HG03460 (cell line): Measurements from ENCODE around the gene PHKB.
"Not testable (repeated sequence)": the region's sequence is repeated elsewhere in the genome, so short reads cannot be mapped to it uniquely, and the experiment has no call there.

Experiments used
- ATAC-seq: cut with Tn5 transposase; IDR thresholded peaks from one replicate; pipeline ENCODE4 v1.9.1; 2021; ENCODE audit not compliant: unreplicated experiment

PHKB gene

GRCh38 chr16:47554587-47554986 lies 93.5 kb downstream of the PHKB start:
- not testable (repeated sequence) for ATAC-seq

DNA sequence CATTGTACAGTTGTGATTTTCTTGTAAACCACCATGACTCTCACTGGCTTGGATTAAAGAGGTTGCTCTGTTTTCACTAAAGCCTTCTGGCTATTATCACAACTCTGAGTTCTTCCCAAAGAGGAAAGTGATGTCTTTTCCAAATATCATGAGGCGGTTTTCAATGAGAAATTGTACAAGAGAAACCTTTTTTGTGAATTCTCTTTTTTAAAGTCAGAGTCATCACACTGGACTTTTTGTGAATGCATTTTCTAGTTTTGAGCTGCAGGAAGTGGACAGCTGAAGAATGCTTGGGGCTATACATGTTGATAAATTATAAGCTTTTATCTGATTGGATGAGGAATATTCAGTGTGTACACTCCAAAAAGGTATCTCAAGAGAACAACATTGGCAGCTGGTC lies 100.2 kb downstream of the PHKB start:
- no peak for ATAC-seq

GRCh38 chr16:47562366-47562765 lies 101.2 kb downstream of the PHKB start:
- no peak for ATAC-seq

- ATAC-seq: no peak
These were observed 104.3 kb downstream of the PHKB start for GRCh38 chr16:47565454-47565853.

DNA sequence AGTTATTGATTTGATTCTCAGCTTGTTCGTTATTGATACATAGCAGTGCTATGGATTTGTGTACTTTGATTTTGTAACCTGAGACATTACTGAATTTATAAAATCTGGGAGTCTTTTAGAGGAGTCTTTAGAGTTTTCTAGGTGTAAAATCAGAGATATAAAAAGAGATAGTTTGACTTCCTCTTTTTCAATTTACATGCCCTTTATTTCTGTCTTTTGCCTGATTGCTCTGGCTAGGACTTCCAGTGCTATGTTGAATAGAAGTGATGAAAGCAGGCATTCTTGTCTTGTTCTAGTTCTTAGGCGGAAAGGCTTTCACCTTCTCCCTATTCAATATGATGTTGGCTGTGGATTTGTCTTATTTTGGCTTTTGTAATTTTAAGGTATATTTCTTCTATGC lies 106.2 kb downstream of the PHKB start:
- ATAC-seq: no peak

- ATAC-seq: no peak
These were observed 107.2 kb downstream of the PHKB start for GRCh38 chr16:47568351-47568750.

- no peak for ATAC-seq
These were observed 109.9 kb downstream of the PHKB start for GRCh38 chr16:47571049-47571448.

DNA sequence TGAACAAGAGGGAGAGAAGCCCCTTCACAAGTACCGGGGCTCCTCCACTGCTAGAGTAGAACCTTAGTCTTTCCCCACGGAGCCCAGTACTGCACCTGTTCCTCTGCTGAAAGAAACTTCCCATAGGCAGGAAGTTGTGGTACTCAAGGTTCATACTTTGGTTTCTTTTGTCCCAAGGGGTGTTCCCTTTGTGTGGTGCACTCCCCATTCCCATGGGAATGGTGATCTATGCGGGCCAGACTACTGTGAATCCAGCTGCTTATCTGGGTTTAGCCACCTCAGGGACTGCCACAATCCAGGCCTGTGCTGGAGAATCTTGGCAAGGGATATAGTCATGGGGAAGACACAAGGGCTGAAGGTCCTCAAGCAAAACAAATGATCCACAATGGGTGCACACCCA lies 110.6 kb downstream of the PHKB start:
- ATAC-seq: no peak

DNA sequence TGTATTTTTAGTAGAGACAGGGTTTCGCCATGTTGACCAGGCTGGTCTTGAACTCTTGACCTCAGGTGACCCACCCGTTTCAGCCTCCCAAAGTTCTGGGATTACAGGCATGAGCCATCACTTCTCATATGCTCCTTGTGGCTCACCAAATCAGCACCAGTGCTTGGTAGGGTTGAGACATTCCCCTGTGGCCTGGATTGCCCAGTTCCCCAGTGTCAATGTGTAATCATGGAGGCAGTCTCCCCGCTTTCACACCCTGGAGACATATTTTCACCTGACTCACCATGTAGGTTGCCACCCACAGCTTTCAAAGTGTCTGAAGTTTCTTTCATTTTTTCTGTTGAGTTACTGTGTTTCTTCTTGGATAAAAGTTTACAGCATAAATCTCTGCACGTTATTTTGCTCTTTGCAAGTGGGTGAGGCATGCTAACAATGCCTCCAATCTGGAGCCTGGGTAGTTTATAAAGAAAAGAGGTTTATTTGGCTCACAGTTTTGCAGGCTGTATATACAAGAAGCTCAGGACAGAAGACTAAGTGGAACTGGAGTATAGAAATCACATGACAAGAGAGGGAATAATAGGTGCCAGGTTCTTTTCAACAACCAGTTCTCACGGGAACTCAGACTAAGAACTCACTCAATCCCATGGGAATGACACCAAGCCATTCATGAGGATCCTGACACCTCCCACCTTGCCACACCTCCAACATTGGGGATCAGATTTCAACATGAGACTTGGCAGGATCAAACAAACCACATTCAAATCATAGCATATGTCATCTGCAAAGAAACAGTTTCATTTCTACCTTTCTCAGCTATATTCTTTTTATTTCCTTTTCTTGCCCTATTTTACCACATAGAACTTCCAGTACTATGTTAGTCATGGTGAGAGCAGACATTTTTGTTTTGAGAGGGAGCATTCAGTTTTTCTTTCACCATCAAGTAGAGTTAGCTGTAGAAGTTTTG lies 113.2 kb downstream of the PHKB start:
- no peak for ATAC-seq

DNA sequence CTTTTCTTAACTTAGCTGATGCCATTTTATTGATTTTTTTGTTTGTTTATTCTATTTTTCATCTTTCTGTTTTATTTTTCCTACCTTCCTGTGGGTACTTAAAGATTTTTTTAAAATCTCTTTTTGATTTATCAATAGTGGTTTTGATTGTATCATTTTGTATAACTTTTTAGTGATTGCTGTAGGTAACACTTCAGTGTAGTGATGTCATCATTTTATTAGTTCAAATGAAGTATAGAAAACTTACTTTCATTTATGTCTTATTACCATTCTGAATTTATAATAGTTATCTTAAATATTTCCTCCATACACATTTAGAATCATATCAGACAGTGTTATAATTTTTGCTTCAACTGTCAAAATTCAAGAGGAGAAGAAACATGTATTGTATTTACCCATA lies 115.9 kb downstream of the PHKB start:
- ATAC-seq: no peak

GRCh38 chr16:47578033-47578432 lies 116.9 kb downstream of the PHKB start:
- ATAC-seq: no peak

- no peak for ATAC-seq
These were observed 117.4 kb downstream of the PHKB start for GRCh38 chr16:47578573-47578972.

- ATAC-seq: no peak
These were observed 120.0 kb downstream of the PHKB start for GRCh38 chr16:47581114-47581513.

DNA sequence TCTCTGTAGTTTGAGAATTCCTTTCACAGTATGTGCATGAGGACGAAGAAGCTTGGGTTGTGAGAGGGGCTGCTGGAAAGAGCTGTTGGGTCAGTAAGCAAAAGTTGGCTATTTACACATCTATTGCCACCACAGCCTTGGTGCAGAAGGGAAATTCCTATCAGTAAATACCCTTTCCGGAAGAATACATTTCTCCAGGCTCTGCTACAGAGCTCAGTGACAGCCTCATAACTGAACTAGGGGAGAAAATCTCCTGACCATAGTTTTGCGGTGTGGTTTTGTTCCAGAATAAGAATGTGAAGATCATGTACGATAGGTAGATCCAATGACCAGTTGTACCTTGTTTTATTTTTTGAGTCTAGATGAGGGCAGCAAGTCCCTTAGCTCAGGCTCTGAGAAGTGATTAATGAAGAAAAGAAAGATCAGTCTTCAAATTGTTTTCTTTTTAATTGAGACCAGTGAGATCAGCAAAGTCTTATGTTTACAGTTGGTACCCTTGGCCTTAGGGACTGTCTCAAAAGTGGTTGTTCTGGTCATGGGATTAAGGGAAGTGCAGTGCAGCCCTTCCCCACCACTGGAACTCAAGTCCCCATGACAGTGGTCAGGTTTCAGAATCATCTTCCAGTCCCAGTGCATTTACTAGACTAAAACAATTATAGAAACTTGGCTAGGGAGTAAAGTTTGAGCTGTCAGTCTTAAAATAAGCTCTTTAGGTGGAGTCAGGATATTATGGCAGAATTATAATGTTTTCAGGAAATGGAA lies 123.5 kb downstream of the PHKB start:
- ATAC-seq: no peak

DNA sequence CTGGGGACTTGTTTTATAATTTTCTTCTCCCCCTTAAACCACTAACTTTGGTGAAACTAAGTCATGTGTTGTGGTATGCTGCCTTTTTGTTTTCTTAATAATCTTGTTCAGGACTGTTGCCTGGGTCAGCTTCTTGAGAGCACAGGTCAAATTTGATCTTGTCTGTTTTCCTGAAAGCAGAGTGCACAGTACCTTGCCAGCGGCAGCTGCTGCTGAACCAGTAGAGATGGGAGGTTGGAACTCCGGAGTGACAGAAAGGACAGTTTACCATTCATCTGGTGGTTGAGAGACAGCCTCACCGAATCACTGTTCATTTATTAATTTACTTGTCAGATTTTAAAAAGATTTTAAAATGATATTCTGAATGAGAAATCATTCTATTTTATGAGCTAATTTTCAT lies 125.0 kb downstream of the PHKB start:
- ATAC-seq: no peak

DNA sequence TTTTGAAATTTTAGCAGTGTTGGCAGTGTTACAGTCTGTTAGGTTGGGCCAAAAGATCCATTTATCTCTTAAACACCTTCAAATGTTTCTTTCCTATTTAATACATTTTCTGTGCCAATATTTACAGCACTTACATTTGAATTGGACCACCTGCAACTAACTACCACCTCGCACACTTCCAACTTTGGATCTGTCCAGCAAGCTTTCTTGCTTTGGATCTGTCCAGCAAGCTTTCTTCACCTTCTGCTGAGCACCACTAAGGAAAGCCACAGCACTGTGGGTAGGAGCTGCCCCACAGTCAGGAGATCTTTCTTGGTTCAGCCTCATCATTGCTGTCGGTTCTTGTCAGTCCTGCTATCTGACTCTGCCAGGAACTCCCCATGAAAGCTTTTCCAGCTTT lies 129.3 kb downstream of the PHKB start:
- no peak for ATAC-seq

- ATAC-seq: no peak
These were observed 131.1 kb downstream of the PHKB start for GRCh38 chr16:47592232-47592631.

- ATAC-seq: no peak
These were observed 138.4 kb downstream of the PHKB start for GRCh38 chr16:47599512-47599911.

DNA sequence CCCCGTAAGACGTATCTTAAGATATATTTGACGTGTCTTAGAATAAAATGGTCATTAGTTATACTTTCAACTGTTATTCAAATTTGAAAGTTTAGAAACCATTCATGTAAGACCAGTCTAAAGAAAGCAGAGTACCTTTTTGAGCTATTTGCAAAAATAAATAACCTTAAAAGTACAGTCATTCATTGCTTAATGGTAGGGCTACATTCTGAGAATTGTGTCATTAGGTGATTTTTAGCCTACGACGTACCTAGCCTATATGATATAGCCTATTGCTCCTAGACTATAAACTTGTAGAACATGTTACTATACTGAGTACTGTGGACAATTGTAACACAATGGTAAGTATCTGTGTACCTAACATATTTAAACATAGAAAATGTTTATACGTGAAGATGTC lies 139.2 kb downstream of the PHKB start:
- no peak for ATAC-seq

DNA sequence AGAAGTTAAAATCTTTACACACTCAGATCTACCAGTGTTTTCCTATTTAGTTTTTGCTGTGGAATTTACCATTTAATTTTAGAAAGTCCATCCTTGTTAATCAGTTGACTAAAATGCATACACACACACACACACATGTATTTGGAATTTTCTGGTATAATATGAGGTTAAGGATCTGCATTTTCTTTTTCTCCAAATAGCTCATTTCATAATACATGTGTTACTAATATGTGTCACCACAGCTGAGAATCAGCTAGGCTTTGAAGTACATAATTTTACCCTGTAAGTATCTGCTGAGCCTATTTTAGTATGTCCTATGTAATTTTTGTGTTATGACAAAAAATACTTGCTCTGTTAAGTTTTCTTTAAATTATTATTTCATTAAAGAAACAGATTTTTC lies 143.2 kb downstream of the PHKB start:
- no peak for ATAC-seq

GRCh38 chr16:47611042-47611441 lies 149.9 kb downstream of the PHKB start:
- ATAC-seq: no peak

DNA sequence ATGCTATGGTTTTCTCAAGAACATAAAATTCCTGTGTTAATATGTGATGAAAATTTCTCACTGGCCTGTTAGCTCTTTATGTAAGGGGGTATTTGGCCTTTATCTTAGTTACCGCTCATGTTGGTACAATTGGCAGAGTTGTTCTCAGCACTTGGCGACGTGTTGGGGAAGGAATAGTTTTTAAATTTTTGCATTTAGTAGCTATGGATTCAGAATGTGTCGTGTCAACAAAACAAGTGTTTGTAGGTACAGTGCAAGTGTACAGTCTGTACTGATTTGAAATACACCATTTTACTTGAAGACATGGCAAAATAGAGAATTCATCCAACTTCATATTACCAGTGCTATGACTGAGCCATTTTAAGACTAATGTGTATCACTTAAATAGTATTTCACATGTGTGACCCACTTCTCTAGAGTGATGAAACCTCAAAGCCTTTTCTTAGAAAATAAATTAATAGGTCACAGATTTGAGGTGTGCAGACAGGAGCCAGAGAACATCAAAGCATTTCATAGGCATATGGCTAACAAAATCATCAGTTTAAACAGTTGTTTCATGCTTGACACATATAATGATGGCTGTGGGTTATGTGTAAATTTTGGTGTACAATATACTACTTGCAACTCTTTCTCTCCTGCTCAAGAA lies 150.8 kb downstream of the PHKB start:
- no peak for ATAC-seq
